ENCODE data around the gene SHMT1.

- TF ChIP-seq CTCF (IDR thresholded peaks at IDR 0.05) (no peak), ZFX (IDR thresholded peaks at IDR 0.05; ENCODE audit: borderline replicate concordance) (no peak)
Measured at GRCh38 chr17:18361837-18362697, 1.3 kb downstream of the SHMT1 start.
